Endothelial cell (in vitro differentiated cells): ENCODE measurements around the gene C9orf50. TPM values are rescaled to one million over a fixed set of nuclear protein-coding genes. Genes with fewer than 3 reads are reported as not detected.

Source experiments
- DNase-seq: peaks from one replicate; pipeline ENCODE4 v3.0.0; 2021; ENCODE audit warnings: low spot score
- H3K27ac Mint-ChIP-seq: one replicate; pipeline ENCODE4 v1.8.0; 2021; ENCODE audit warnings: mixed read lengths, inconsistent platforms; ENCODE audit not compliant: unreplicated experiment
- H3K27me3 Mint-ChIP-seq: one replicate; pipeline ENCODE4 v1.8.0; 2021; ENCODE audit warnings: mild to moderate bottlenecking, moderate library complexity, mixed read lengths, inconsistent platforms; ENCODE audit not compliant: unreplicated experiment
- H3K36me3 Mint-ChIP-seq: one replicate; pipeline ENCODE4 v1.8.0; 2021; ENCODE audit warnings: mild to moderate bottlenecking, low read depth, mixed read lengths, inconsistent platforms; ENCODE audit not compliant: unreplicated experiment
- H3K4me1 Mint-ChIP-seq: one replicate; pipeline ENCODE4 v1.8.0; 2021; ENCODE audit warnings: mild to moderate bottlenecking, mixed read lengths, inconsistent platforms; ENCODE audit not compliant: unreplicated experiment
- H3K4me3 Mint-ChIP-seq: one replicate; pipeline ENCODE4 v1.8.0; 2021; ENCODE audit warnings: mild to moderate bottlenecking, mixed read lengths, inconsistent platforms; ENCODE audit not compliant: unreplicated experiment
- H3K9me3 Mint-ChIP-seq: one replicate; pipeline ENCODE4 v1.8.0; 2021; ENCODE audit warnings: mixed read lengths, inconsistent platforms; ENCODE audit not compliant: unreplicated experiment
- total RNA-seq: library from RNA; stranded (reverse); fragmentation: NEBNext Ultra II Directional; extraction: Animal tissue kit (Norgen Biotek cat#: 25700); gene quantifications from one replicate; pipeline ENCODE4 v1.2.1, GENCODE V29; 2021; ENCODE audit not compliant: unreplicated experiment
- TF ChIP-seq, protein P1 (sequence below): fragments of 200-600 bp; sonication (generic); IDR thresholded peaks from one replicate; pipeline ENCODE4 v1.5.0; 2021; ENCODE audit warnings: antibody characterized with exemption; ENCODE audit not compliant: unreplicated experiment

The C9orf50 gene
- total RNA-seq, 1 donor from 2014 or later = not detected

DNA sequence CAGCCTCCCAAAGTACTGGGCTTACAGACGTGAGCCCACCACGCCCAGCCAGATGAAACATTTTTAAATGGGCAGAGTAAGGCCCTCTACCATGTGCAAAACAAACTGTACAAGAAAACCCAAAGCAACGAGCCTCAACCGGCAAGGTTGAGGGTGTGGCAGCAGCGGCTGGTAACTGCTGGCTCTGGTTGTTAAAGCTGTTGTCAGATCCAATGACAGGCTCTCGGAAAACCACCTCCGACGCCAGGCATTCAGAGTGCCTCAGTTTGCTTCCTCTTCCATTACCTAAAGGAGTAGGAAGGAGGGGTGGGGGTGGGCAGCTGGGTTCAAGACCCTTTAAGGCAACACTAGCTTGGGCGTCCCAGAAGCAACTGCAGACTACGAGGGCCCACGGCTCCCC is 23.5 kb upstream of the C9orf50 start:
- Mint-ChIP-seq H3K9me3 (no peaks in the 10 kb centered on the region), H3K4me1 (peaks cover 7% of the 10 kb centered on the region), H3K4me3 (no peak overlapping the region), H3K27me3 (peaks cover 12% of the 10 kb centered on the region), H3K36me3 (peaks cover 9% of the 10 kb centered on the region), H3K27ac (no peak overlapping the region)
- TF ChIP-seq, protein P1, sequence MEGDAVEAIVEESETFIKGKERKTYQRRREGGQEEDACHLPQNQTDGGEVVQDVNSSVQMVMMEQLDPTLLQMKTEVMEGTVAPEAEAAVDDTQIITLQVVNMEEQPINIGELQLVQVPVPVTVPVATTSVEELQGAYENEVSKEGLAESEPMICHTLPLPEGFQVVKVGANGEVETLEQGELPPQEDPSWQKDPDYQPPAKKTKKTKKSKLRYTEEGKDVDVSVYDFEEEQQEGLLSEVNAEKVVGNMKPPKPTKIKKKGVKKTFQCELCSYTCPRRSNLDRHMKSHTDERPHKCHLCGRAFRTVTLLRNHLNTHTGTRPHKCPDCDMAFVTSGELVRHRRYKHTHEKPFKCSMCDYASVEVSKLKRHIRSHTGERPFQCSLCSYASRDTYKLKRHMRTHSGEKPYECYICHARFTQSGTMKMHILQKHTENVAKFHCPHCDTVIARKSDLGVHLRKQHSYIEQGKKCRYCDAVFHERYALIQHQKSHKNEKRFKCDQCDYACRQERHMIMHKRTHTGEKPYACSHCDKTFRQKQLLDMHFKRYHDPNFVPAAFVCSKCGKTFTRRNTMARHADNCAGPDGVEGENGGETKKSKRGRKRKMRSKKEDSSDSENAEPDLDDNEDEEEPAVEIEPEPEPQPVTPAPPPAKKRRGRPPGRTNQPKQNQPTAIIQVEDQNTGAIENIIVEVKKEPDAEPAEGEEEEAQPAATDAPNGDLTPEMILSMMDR = no peak
- no peak for DNase-seq

- Mint-ChIP-seq H3K4me3 (no peak overlapping the region), H3K36me3 (peaks cover 9% of the 10 kb centered on the region)
- DNase-seq = no peak
Observed at GRCh38 chr9:129643706-129644105, 22.8 kb upstream of the C9orf50 start.

GRCh38 chr9:129641750-129642585 is 21.1 kb upstream of the C9orf50 start, which contains the start of gene ASB6:
TSS of gene ASB6 (minus strand) at chr9:129642151. CDS start at chr9:129641999, 152 bp downstream.
- TF ChIP-seq, protein P1 = peak; percentile 100
- peak; percentile 100 for DNase-seq
- Mint-ChIP-seq H3K9me3 (no peaks in the 10 kb centered on the region), H3K27ac (peak within 1 kb of the TSS; percentile 61), H3K4me1 (peaks cover 7% of the 10 kb centered on the region), H3K27me3 (peaks cover 13% of the 10 kb centered on the region), H3K36me3 (peaks cover 17% of the 10 kb centered on the region), H3K4me3 (peak within 1 kb of the TSS; percentile 89)

More at GRCh38 chr9:129643706-129644105, 22.8 kb upstream of the C9orf50 start:
- TF ChIP-seq, protein P1 = no peak
- peaks cover 7% of the 10 kb centered on the region for H3K4me1 Mint-ChIP-seq
- no peak overlapping the region for H3K27ac Mint-ChIP-seq
- peaks cover 12% of the 10 kb centered on the region for H3K27me3 Mint-ChIP-seq
- H3K9me3 Mint-ChIP-seq = no peaks in the 10 kb centered on the region

DNA sequence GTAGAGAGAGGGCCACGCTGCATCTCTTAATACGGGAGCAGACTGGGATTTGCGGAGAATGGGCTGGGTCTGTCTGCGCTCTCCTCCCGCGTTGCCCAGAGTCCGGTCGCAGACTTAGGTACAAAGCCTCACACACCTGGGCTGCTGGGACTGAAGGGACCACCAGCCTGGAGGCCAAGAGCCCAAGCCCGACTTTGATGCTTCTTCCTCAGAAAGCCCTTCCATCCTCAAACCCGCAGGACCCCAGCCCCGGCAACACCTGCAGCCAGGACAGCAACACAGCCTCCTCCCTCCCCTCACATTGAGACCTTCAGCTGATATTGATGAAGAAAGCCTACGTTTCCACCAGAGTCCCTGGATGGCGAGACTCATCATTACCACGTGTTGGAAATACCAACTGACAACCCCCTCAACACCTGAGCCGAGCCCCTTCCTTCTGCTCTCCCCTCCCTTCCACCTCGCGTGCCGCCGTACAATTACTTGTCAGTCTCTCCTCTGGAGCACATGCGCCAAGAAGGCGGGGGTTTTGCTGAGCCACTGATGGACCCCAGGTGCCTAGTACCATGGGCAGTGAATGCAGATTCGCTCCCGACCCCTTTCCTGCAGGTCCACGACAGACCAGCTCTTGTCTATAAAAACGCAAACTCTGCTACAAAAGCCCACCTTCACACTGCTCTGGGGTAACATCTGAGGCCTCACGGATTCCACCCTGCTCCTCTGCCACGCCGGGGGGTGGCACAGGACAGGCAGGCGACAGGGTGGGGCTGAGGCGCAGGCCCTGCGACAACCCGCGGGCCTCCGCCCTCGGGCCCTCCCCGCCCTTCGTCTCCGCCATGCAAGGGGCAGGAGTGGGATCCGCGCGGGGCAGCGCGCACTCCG is 20.2 kb upstream of the C9orf50 start:
- Mint-ChIP-seq H3K27me3 (peaks cover 7% of the 10 kb centered on the region), H3K9me3 (no peaks in the 10 kb centered on the region), H3K4me3 (peak overlapping the region; percentile 87), H3K4me1 (peaks cover 7% of the 10 kb centered on the region), H3K27ac (peak overlapping the region; percentile 21), H3K36me3 (peaks cover 17% of the 10 kb centered on the region)
- TF ChIP-seq, protein P1 = no peak
- no peak for DNase-seq
